Measurements from ENCODE around the gene DET1. TPM values are rescaled to one million over a fixed set of nuclear protein-coding genes. Genes with fewer than 3 reads are reported as not detected.

The DET1 gene
- total RNA-seq, 2 experiments from 2014 or later = 2.2 to 2.8 TPM

- Mint-ChIP-seq H3K27me3 (peaks cover 16% of the 10 kb centered on the region), H3K4me1 (ENCODE audit: low read depth) (no peaks in the 10 kb centered on the region), H3K4me3 (no peak overlapping the region), H3K9me3 (no peaks in the 10 kb centered on the region), H3K36me3 (ENCODE audit: low read depth) (no peaks in the 10 kb centered on the region), H3K27ac (no peak overlapping the region)
- no peak for DNase-seq
- Histone ChIP-seq H3K4me1 (ENCODE audit: insufficient read depth, low read length) (no peaks in the 10 kb centered on the region), H3K36me3 (ENCODE audit: insufficient read depth, low read length) (no peaks in the 10 kb centered on the region), H3K9me3 (ENCODE audit: control insufficient read depth in 1 of 2, insufficient read depth in 1 of 2, low read length in 2 of 2) (no peaks in the 10 kb centered on the region), H3K27ac (ENCODE audit: low read depth in 1 of 2, low read length in 2 of 2) (no peak overlapping the region), H3K27me3 (ENCODE audit: control insufficient read depth in 1 of 2, insufficient read depth in 2 of 2, low read length in 2 of 2) (no peaks in the 10 kb centered on the region), H3K4me3 (ENCODE audit: low read length) (no peak overlapping the region)
- no peak for TF ChIP-seq CTCF (IDR thresholded peaks at IDR 0.05)
- ChIA-PET POLR2A (no interaction called here), CTCF (no interaction called here)
- intact Hi-C loops (cut with DNase I, micrococcal nuclease) = no loop called here
- no peak for ATAC-seq (ENCODE audit: poor library complexity)
Observed at GRCh38 chr15:88571153-88571851, 24.8 kb upstream of the DET1 start.

- no peaks in the 10 kb centered on the region for H3K9me3 ChIP-seq (ENCODE audit: control insufficient read depth in 1 of 2, insufficient read depth in 1 of 2, low read length in 2 of 2)
- Mint-ChIP-seq H3K27ac (no peak overlapping the region), H3K27me3 (peaks cover 19% of the 10 kb centered on the region), H3K4me1 (ENCODE audit: low read depth) (no peaks in the 10 kb centered on the region), H3K9me3 (no peaks in the 10 kb centered on the region), H3K4me3 (no peak overlapping the region), H3K36me3 (ENCODE audit: low read depth) (no peaks in the 10 kb centered on the region)
- no peak overlapping the region for H3K4me3 ChIP-seq (ENCODE audit: low read length)
- H3K27me3 ChIP-seq (ENCODE audit: control insufficient read depth in 1 of 2, insufficient read depth in 2 of 2, low read length in 2 of 2) = no peaks in the 10 kb centered on the region
- H3K36me3 ChIP-seq (ENCODE audit: insufficient read depth, low read length) = no peaks in the 10 kb centered on the region
- no peak for TF ChIP-seq CTCF (IDR thresholded peaks at IDR 0.05)
- DNase-seq = no peak
- ChIA-PET CTCF (no interaction called here), POLR2A (no interaction called here)
- intact Hi-C loops (cut with DNase I, micrococcal nuclease) = no loop called here
- no peak overlapping the region for H3K27ac ChIP-seq (ENCODE audit: low read depth in 1 of 2, low read length in 2 of 2)
- no peaks in the 10 kb centered on the region for H3K4me1 ChIP-seq (ENCODE audit: insufficient read depth, low read length)
- ATAC-seq (ENCODE audit: poor library complexity) = no peak
Observed at GRCh38 chr15:88568589-88568988, 22.1 kb upstream of the DET1 start.

GRCh38 chr15:88564741-88565140 is 18.3 kb upstream of the DET1 start:
- Mint-ChIP-seq H3K36me3 (ENCODE audit: low read depth) (no peaks in the 10 kb centered on the region), H3K27me3 (peaks cover 36% of the 10 kb centered on the region), H3K4me1 (ENCODE audit: low read depth) (no peaks in the 10 kb centered on the region), H3K9me3 (no peaks in the 10 kb centered on the region), H3K27ac (no peak overlapping the region), H3K4me3 (no peak overlapping the region)
- DNase-seq = no peak
- intact Hi-C loops (cut with DNase I, micrococcal nuclease) = no loop called here
- Histone ChIP-seq H3K27me3 (ENCODE audit: control insufficient read depth in 1 of 2, insufficient read depth in 2 of 2, low read length in 2 of 2) (no peaks in the 10 kb centered on the region), H3K27ac (ENCODE audit: low read depth in 1 of 2, low read length in 2 of 2) (no peak overlapping the region), H3K4me3 (ENCODE audit: low read length) (no peak overlapping the region), H3K4me1 (ENCODE audit: insufficient read depth, low read length) (no peaks in the 10 kb centered on the region), H3K36me3 (ENCODE audit: insufficient read depth, low read length) (no peaks in the 10 kb centered on the region), H3K9me3 (ENCODE audit: control insufficient read depth in 1 of 2, insufficient read depth in 1 of 2, low read length in 2 of 2) (no peaks in the 10 kb centered on the region)
- POLR2A ChIA-PET = no interaction called here
- CTCF ChIA-PET = no interaction called here
- no peak for TF ChIP-seq CTCF (IDR thresholded peaks at IDR 0.05)
- ATAC-seq (ENCODE audit: poor library complexity) = no peak
